Subcutaneous preadipocyte (primary cell): ENCODE measurements around the gene HES2. TPM values are rescaled to one million over a fixed set of nuclear protein-coding genes. Genes with fewer than 3 reads are reported as not detected.

Experiments used
- small RNA-seq: library from RNA; depleted of rRNA; stranded (forward); fragments of <200 nt; gene quantifications from one replicate; pipeline ENCODE3, GENCODE V24; 2012
- total RNA-seq: library from RNA; depleted of rRNA; stranded (reverse); fragments of >200 nt; gene quantifications from 2 replicates; pipeline ENCODE4 v1.2.3, GENCODE V29; 2012

Gene HES2, protein sequence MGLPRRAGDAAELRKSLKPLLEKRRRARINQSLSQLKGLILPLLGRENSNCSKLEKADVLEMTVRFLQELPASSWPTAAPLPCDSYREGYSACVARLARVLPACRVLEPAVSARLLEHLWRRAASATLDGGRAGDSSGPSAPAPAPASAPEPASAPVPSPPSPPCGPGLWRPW
- under 0.01 TPM in 1 of 2 replicates, not detected in the other for total RNA-seq

DNA sequence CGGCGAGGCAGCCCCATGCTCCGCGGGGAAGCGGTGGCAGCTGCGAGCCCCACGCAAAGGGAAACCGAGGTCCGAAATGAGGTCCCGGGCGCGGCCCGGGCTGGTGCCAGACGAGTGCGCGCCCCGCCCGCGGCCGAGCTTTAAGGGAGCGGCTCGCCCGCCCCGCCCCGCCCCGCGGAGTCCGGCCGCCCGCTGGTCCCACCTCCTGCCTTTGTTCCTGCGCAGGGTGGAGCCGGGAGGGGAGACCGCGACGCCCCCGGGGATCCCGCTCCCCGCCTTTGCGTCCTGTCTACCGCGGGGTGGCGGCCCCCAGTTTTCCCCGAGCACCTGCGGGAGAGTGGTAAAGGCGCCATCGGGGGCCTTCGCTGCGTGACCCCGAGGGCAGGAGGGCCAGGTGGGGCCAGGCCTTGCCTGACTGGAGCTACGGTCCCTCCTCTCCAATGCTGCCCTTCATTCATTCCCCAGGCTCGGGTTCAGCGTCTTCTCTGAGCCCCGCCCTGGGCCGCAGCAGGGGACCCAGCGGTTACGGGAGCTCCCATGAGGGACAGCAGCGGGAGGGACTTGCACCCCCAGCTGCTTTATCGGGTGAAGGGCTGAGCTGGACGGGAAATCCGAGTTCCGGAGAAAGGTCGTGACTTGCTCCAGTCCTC is at the start of gene HES2:
Gene HES2, minus strand, starts transcription at position 116 of the 650 bp plus-strand sequence. Its CDS starts 99 bp downstream, at position 17.

DNA sequence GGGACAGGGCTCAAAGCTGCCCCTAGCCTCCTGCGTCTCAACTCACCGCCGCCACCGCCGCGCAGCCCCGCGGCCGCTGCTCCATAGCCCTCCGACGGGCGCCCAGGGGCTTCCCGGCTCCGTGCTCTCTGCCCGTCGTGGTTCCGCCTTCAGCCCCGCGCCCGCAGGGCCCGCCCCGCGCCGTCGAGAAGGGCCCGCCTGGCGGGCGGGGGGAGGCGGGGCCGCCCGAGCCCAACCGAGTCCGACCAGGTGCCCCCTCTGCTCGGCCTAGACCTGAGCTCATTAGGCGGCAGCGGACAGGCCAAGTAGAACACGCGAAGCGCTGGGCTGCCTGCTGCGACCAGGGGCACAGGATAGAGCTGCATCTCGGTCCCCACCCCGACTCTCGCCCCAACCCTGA is 46.3 kb upstream of the HES2 start, which contains the start of gene TNFRSF25:
Gene TNFRSF25, minus strand, starts transcription at position 151 of the 400 bp plus-strand sequence. Its CDS starts 66 bp downstream, at position 85.

DNA sequence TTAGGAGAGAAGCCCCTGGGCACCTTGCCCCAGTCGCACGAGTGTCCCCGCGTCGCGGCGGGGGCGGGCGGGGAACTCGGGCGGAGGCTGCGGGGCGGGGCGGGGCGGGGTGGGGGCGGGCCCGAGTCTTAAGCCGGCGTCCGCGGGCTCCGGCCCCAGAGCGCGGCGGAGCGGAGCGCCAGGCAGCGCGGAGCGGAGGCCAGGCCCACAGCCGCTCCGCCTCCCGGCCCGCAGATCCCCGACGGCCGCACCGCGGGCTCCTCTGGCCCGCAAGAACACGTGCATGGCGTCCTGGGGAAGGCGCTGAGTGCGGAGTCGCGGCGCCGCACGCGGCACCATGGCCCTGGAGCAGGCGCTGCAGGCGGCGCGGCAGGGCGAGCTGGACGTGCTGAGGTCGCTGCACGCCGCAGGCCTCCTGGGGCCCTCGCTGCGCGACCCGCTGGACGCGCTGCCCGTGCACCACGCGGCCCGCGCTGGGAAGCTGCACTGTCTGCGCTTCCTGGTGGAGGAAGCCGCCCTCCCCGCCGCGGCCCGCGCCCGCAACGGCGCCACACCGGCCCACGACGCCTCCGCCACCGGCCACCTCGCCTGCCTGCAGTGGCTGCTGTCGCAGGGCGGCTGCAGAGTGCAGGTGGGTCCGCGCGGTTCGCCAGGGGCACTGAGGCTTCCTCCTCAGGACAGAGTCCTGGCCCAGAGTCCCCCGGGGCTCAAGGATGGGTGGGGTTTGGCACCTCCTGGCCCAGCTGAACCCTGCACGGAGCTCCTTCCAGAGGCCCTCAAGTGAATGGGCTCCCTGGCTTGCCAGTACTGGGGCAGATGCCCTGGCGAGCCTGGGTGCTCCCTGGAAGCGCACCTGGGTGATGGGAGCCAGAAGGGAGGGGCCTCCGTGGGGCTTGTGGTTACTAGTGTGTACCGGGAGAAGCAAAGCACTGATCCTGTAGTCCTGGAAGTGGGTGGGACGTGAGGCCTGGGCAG is 5.2 kb upstream of the HES2 start, which contains the start of gene ESPN:
Gene ESPN, plus strand, starts transcription at position 158 of the 975 bp plus-strand sequence. Its CDS starts 180 bp downstream, at position 338.

DNA sequence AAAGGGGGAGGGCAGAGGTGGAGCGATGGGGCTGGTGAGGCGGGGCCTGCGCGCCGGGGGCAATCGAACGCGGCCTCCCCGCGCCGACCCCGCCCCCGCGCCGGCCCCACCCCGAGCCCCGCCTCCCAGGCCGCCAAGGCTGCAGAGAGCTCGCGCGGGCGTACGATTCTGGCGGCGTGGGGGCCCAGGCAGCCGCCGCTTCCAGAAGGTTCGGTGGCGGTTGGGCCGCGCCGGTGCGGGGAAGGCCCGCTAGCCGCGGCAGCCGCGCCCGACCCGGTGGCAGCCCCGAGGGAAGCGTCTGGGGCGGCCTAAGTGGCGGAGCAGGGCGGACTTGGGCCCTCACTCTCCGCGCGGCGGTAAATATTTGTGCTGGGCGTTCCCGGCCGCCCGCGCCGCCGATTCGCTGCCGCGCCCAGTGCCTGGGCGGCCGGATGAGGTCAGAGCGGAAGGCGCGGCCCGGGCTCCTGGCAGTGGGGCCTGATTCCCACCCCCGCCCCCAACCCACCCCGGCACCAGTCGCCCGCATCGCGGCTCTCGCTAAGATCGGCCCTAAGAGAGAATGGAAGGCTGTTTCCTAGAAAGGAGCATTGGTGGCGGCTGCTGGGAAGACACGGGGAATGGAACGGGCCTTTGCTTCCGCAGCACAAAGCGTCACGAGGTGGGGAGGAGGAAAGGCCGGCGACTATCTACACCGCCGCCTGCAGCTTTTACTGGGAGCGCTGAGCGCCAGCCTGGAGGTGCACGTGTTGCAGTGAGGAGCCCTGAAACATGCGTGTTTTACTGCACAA is 26.1 kb downstream of the HES2 start, which contains the start of gene ACOT7:
Gene ACOT7, minus strand, starts transcription at position 368 of the 788 bp plus-strand sequence. CDS start 368 bp downstream, outside the sequence.

Small RNAs within 50 kb of the gene (small RNA-seq; reads per million reads assigned to genes)
- gene MIR4252: not detected

Other genes with a start within 250 kb of the HES2 start
- under 0.01 TPM in 2 replicates for gene CHD5, start 239.6 kb downstream of the HES2 start, total RNA-seq
- gene RPL22, start 220.3 kb downstream of the HES2 start, total RNA-seq: 76.8 and 131 TPM in 2 replicates
- gene RNF207, start 213.8 kb downstream of the HES2 start, total RNA-seq: 2.6 and 3.7 TPM in 2 replicates
- 57.7 and 75.5 TPM in 2 replicates for gene ICMT, start 184.0 kb downstream of the HES2 start, total RNA-seq
- not detected in 2 replicates for gene HES3, start 175.7 kb downstream of the HES2 start, total RNA-seq
- 3.3 and 3.7 TPM in 2 replicates for gene GPR153, start 158.8 kb downstream of the HES2 start, total RNA-seq
- gene ACOT7, start 26.2 kb downstream of the HES2 start, total RNA-seq: 28.2 and 29.8 TPM in 2 replicates
- gene ESPN, start 4.9 kb upstream of the HES2 start, total RNA-seq: not detected in 2 replicates
- gene TNFRSF25, start 46.3 kb upstream of the HES2 start, total RNA-seq: 0.37 and 3.1 TPM in 2 replicates
- gene PLEKHG5, start 71.7 kb upstream of the HES2 start, total RNA-seq: 0.37 and 10.6 TPM in 2 replicates
- gene NOL9, start 134.6 kb upstream of the HES2 start, total RNA-seq: 24.6 and 47.7 TPM in 2 replicates
- under 0.01 TPM in 1 of 2 replicates, not detected in the other for gene TAS1R1, start 135.4 kb upstream of the HES2 start, total RNA-seq
- gene ZBTB48, start 160.1 kb upstream of the HES2 start, total RNA-seq: 8.1 and 11.9 TPM in 2 replicates
- 63.9 and 79.0 TPM in 2 replicates for gene KLHL21, start 182.9 kb upstream of the HES2 start, total RNA-seq
- 10.7 and 12.3 TPM in 2 replicates for gene PHF13, start 193.8 kb upstream of the HES2 start, total RNA-seq
- gene THAP3, start 204.9 kb upstream of the HES2 start, total RNA-seq: 16.0 and 19.5 TPM in 2 replicates